ENCODE data around the gene TPP1. TPM values are rescaled to one million over a fixed set of nuclear protein-coding genes. Genes with fewer than 3 reads are reported as not detected.

Gene TPP1
- total and polyA plus RNA-seq, 9 of the 15 experiments (the other 6 are each of a cell fraction or from before 2014, with no cell fraction given), result 7.5 to 75.8 (median 15.7) TPM

- TF ChIP-seq ATF3 (IDR thresholded peaks at IDR 0.05), result peak; percentile 91
- TF ChIP-seq ATF3 (CRISPR knock-in tag; conservative IDR thresholded peaks at IDR 0.05), result no peak
- no peak for TF ChIP-seq ZKSCAN8 (CRISPR knock-in tag; IDR thresholded peaks at IDR 0.05)
- TF ChIP-seq ZNF232 (CRISPR knock-in tag; IDR thresholded peaks at IDR 0.05), result no peak
- no peak for TF ChIP-seq ZBTB9 (CRISPR knock-in tag; IDR thresholded peaks at IDR 0.05)
- no peak for TF ChIP-seq RUNX1 (IDR thresholded peaks at IDR 0.05; ENCODE audit: low read depth)
- TF ChIP-seq ZNF143 (CRISPR knock-in tag; IDR thresholded peaks at IDR 0.05), result no peak
- TF ChIP-seq TCF15 (CRISPR knock-in tag; IDR thresholded peaks at IDR 0.05), result no peak
- peak; percentile 57 for TF ChIP-seq TAL1 (IDR thresholded peaks at IDR 0.05)
- peak; percentile 39; the same call in 1 of the 2 replicates for TF ChIP-seq ZBTB2 (IDR thresholded peaks at IDR 0.05)
- no peak for TF ChIP-seq ZBTB8A (IDR thresholded peaks at IDR 0.05; ENCODE audit: partially characterized antibody)
- TF ChIP-seq TEAD4 (IDR thresholded peaks at IDR 0.05; ENCODE audit: low read length), result peak; percentile 69
- no peak for TF ChIP-seq TEAD4 (CRISPR knock-in tag; IDR thresholded peaks at IDR 0.05; ENCODE audit: borderline replicate concordance)
- no peak for TF ChIP-seq VEZF1 (CRISPR knock-in tag; IDR thresholded peaks at IDR 0.05)
- TF ChIP-seq NBN (IDR thresholded peaks at IDR 0.05; ENCODE audit: low read depth), result peak; percentile 55; the same call in 1 of the 2 replicates
- no peak for TF ChIP-seq GTF2A2 (tag; IDR thresholded peaks at IDR 0.05)
Observed at GRCh38 chr11:6650980-6651379, 31.8 kb upstream of the TPP1 start (continued).

All from K562 (cell line).